ENCODE measurements around the gene PARK7.

The PARK7 gene

DNA sequence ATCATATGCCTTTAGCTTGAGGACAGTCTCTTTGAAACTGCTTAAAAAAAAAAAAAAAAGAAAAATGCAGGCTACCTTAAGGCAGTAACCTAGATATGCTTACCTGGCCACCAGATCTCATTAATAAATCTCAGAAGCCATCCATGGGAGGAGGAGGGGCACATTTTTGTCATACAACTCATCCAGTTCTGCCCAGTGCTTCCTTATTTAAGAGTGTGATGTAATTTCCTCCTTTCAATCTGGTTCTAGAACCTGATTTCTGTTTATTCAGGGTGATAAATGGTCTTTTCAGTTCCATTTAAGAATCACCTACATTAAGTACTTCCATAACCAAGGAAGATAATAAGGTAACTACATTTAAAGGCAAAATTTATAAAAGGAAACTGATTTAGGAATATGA lies 58.5 kb downstream of the PARK7 start:
- H3K9ac ChIP-seq (ENCODE audit: low read depth, low read length, poor library complexity): no peak overlapping the region
- H3K23ac ChIP-seq (ENCODE audit: low read depth, low read length, poor library complexity): no peak overlapping the region
- H2BK5ac ChIP-seq (ENCODE audit: low read length): no peak overlapping the region
- H3K79me1 ChIP-seq (ENCODE audit: low read depth, low read length): no peaks in the 10 kb centered on the region
- H2AFZ ChIP-seq (ENCODE audit: low read length): no peak overlapping the region
- no peak overlapping the region for H3K4me2 ChIP-seq (ENCODE audit: insufficient read depth, low read length, poor library complexity, severe bottlenecking)
- H2BK15ac ChIP-seq (ENCODE audit: low read length): no peak overlapping the region
- H2BK120ac ChIP-seq (ENCODE audit: low read depth, low read length): no peak overlapping the region
- H2AK5ac ChIP-seq (ENCODE audit: low read depth, low read length): no peak overlapping the region
- no peaks in the 10 kb centered on the region for H3K9me3 ChIP-seq (replicated peaks in 1 of 2; ENCODE audit: control insufficient read depth in 2 of 2, insufficient read depth in 1 of 2, low read depth in 1 of 2, low read length in 2 of 2)
- no peaks in the 10 kb centered on the region for H3K27me3 ChIP-seq (ENCODE audit: control insufficient read depth in 3 of 3, insufficient read depth in 3 of 3, low read depth in 1 of 3, low read length in 3 of 3)
- DNase-seq (ENCODE audit: low spot score): no peak
- no peak overlapping the region for H2BK12ac ChIP-seq (ENCODE audit: low read length)
- H3K27ac ChIP-seq (replicated peaks; ENCODE audit: low read length): peak overlapping the region; percentile 33
- H4K8ac ChIP-seq (ENCODE audit: low read depth, low read length): no peak overlapping the region
- H3K4me1 ChIP-seq (ENCODE audit: control insufficient read depth in 2 of 2, insufficient read depth in 1 of 2, low read depth in 1 of 2, low read length in 2 of 2): peaks cover 19 to 47% of the 10 kb centered on the region in 2 donors
- no peak overlapping the region for H3K4me3 ChIP-seq (ENCODE audit: low read length in 2 of 2)
- no peak overlapping the region for H3K4ac ChIP-seq (ENCODE audit: low read length)
- H4K91ac ChIP-seq (ENCODE audit: low read depth, low read length, poor library complexity): no peak overlapping the region
- H3K36me3 ChIP-seq (replicated peaks in 1 of 2; ENCODE audit: control insufficient read depth in 2 of 2, insufficient read depth in 2 of 2, low read length in 2 of 2): no peaks in the 10 kb centered on the region
- no peak overlapping the region for H3K18ac ChIP-seq (ENCODE audit: low read length)
- H3K14ac ChIP-seq (ENCODE audit: low read length): no peak overlapping the region

DNA sequence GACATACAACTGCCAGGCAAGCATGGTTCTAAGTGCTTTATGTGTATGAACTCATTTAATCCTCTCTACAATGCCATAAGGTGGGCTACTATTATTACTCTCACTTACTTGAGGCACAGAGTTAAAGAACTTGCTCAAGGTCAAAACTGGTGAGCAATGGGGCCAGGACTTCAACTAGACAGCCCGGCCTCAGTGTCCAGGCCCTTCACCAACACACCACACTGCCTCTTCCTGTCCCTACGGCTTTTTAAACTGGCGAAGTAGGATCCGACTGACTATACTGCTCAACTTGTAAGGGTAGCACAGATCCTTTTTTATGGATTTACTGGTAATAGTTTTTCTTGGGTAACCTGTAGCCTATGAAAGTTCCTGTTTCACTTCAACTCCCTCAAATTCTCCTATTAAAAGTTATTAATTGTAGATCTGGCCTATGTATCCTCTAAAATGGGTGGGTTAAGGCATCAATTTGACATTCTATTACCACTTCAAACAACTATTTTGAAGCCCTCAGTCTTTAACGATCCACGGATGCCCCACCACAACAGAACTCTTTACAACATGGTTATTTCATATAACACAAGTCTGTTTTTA lies 60.3 kb downstream of the PARK7 start:
- H2BK15ac ChIP-seq (ENCODE audit: low read length): no peak overlapping the region
- H3K27ac ChIP-seq (replicated peaks; ENCODE audit: low read length): no peak overlapping the region
- no peak overlapping the region for H2BK12ac ChIP-seq (ENCODE audit: low read length)
- H3K4me3 ChIP-seq (ENCODE audit: low read length in 2 of 2): no peak overlapping the region
- no peak overlapping the region for H4K91ac ChIP-seq (ENCODE audit: low read depth, low read length, poor library complexity)
- no peak overlapping the region for H3K23ac ChIP-seq (ENCODE audit: low read depth, low read length, poor library complexity)
- no peak overlapping the region for H3K9ac ChIP-seq (ENCODE audit: low read depth, low read length, poor library complexity)
- DNase-seq (ENCODE audit: low spot score): no peak
- no peaks in the 10 kb centered on the region for H3K9me3 ChIP-seq (replicated peaks in 1 of 2; ENCODE audit: control insufficient read depth in 2 of 2, insufficient read depth in 1 of 2, low read depth in 1 of 2, low read length in 2 of 2)
- no peak overlapping the region for H2AFZ ChIP-seq (ENCODE audit: low read length)
- peaks cover 0 to under 1% (median 0%) of the 10 kb centered on the region in 3 experiments for H3K27me3 ChIP-seq (ENCODE audit: control insufficient read depth in 3 of 3, insufficient read depth in 3 of 3, low read depth in 1 of 3, low read length in 3 of 3)
- H3K36me3 ChIP-seq (replicated peaks in 1 of 2; ENCODE audit: control insufficient read depth in 2 of 2, insufficient read depth in 2 of 2, low read length in 2 of 2): no peaks in the 10 kb centered on the region
- H3K4me1 ChIP-seq (ENCODE audit: control insufficient read depth in 2 of 2, insufficient read depth in 1 of 2, low read depth in 1 of 2, low read length in 2 of 2): peaks cover 12 to 31% of the 10 kb centered on the region in 2 donors
- no peak overlapping the region for H3K14ac ChIP-seq (ENCODE audit: low read length)
- H2BK120ac ChIP-seq (ENCODE audit: low read depth, low read length): no peak overlapping the region
- H3K79me1 ChIP-seq (ENCODE audit: low read depth, low read length): no peaks in the 10 kb centered on the region
- no peak overlapping the region for H2AK5ac ChIP-seq (ENCODE audit: low read depth, low read length)
- WGBS, 2 donors (ENCODE audit: extremely low coverage in 2 of 2, insufficient read length in 2 of 2, insufficient replicate concordance in 1 of 2): no CpG with 5 or more reads among the region's 6 CpGs
- H3K4me2 ChIP-seq (ENCODE audit: insufficient read depth, low read length, poor library complexity, severe bottlenecking): no peak overlapping the region
- H3K18ac ChIP-seq (ENCODE audit: low read length): no peak overlapping the region
- H2BK5ac ChIP-seq (ENCODE audit: low read length): no peak overlapping the region
- no peak overlapping the region for H3K4ac ChIP-seq (ENCODE audit: low read length)
- no peak overlapping the region for H4K8ac ChIP-seq (ENCODE audit: low read depth, low read length)

DNA sequence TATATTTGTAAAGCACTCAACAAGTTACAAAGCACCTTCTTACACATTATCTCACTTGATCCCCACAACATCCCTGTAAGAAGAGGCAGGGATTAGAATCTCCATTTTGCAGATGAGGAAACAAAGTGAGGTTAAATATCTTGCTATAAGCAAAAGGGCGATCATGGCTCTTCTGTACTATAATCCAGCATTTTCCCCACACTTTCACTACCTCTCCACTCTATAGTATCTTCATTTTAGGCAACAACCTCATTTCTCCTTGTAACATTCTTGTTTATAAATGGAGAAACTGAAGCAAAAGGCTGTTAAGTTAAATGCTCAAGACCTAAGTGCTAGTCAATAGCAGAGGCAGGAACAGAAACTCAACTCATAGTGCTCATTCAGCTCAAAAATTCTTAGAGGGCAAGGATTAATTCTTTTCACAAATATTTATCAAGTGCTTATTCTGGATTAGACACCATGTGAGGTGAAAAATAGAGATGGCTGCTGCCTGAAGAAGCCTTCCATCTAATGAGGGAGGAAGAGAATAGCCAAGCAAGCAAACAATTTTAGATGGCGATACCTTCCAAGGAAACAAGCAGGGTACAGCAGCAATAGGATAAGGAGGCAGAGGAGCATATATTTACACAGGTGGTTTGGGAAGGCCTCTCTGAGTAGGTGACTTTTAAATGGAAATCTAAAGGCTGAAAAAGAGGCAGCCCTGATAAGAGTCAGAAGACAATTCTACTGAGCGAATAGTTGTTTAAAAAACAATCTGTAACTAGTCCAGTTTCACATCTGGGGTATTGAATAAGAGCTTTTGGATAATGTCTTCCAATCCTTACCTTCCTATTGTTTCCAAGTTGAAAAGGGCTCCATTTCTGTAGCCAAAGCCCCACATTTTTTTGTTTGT lies 61.1 kb downstream of the PARK7 start:
- no peak overlapping the region for H2AFZ ChIP-seq (ENCODE audit: low read length)
- no peak overlapping the region for H3K4me3 ChIP-seq (ENCODE audit: low read length in 2 of 2)
- no CpG with 5 or more reads among the region's 3 CpGs for WGBS, 2 donors (ENCODE audit: extremely low coverage in 2 of 2, insufficient read length in 2 of 2, insufficient replicate concordance in 1 of 2)
- no peak overlapping the region for H2AK5ac ChIP-seq (ENCODE audit: low read depth, low read length)
- H3K4me2 ChIP-seq (ENCODE audit: insufficient read depth, low read length, poor library complexity, severe bottlenecking): peak overlapping the region; percentile 19
- no peak overlapping the region for H3K4ac ChIP-seq (ENCODE audit: low read length)
- no peak overlapping the region for H4K91ac ChIP-seq (ENCODE audit: low read depth, low read length, poor library complexity)
- H3K23ac ChIP-seq (ENCODE audit: low read depth, low read length, poor library complexity): no peak overlapping the region
- H3K9me3 ChIP-seq (replicated peaks in 1 of 2; ENCODE audit: control insufficient read depth in 2 of 2, insufficient read depth in 1 of 2, low read depth in 1 of 2, low read length in 2 of 2): no peaks in the 10 kb centered on the region
- no peak overlapping the region for H3K18ac ChIP-seq (ENCODE audit: low read length)
- no peak overlapping the region for H2BK15ac ChIP-seq (ENCODE audit: low read length)
- H3K27me3 ChIP-seq (ENCODE audit: control insufficient read depth in 3 of 3, insufficient read depth in 3 of 3, low read depth in 1 of 3, low read length in 3 of 3): peaks cover 0 to 3% (median 0%) of the 10 kb centered on the region in 3 experiments
- no peak overlapping the region for H3K27ac ChIP-seq (replicated peaks; ENCODE audit: low read length)
- H2BK5ac ChIP-seq (ENCODE audit: low read length): no peak overlapping the region
- peaks cover 18 to 34% of the 10 kb centered on the region in 2 donors for H3K4me1 ChIP-seq (ENCODE audit: control insufficient read depth in 2 of 2, insufficient read depth in 1 of 2, low read depth in 1 of 2, low read length in 2 of 2)
- H2BK120ac ChIP-seq (ENCODE audit: low read depth, low read length): no peak overlapping the region
- DNase-seq (ENCODE audit: low spot score): no peak
- no peak overlapping the region for H3K14ac ChIP-seq (ENCODE audit: low read length)
- H2BK12ac ChIP-seq (ENCODE audit: low read length): no peak overlapping the region
- no peak overlapping the region for H3K9ac ChIP-seq (ENCODE audit: low read depth, low read length, poor library complexity)
- H3K36me3 ChIP-seq (replicated peaks in 1 of 2; ENCODE audit: control insufficient read depth in 2 of 2, insufficient read depth in 2 of 2, low read length in 2 of 2): no peaks in the 10 kb centered on the region
- no peak overlapping the region for H4K8ac ChIP-seq (ENCODE audit: low read depth, low read length)
- no peaks in the 10 kb centered on the region for H3K79me1 ChIP-seq (ENCODE audit: low read depth, low read length)

DNA sequence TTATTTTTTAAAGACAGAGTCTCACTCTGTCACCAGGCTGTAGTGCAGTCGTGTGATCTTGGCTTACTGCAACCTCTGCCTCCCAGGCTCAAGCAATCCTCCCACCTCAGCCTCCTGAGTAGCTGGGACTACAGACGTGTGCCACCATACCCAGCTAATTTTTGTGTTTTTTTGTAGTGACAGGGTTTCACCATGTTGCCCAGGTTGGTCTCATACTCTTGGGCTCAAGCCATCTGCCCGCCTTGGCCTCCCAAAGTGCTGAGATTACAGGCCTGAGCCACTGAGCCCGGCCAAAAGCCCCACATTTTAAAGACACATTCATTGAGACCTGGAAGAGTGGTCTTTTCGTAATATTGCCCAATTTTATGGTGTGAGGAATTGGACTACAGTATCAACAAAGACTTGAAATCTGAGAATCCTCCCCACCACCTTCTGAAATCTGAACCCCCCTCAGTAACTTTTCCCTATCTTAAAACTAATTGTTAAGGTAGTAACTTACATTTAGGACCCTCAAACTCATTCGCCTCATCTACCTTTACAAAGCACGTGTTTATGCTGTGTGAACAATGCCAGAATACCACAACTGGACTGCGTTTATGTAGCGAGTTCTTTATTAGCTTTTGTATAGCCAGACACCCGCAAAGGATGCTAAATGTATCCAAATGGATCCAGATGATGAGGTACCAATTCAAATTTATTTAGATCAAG lies 61.9 kb downstream of the PARK7 start:
- Histone ChIP-seq H4K8ac (ENCODE audit: low read depth, low read length) (no peak overlapping the region), H2BK15ac (ENCODE audit: low read length) (no peak overlapping the region), H3K4ac (ENCODE audit: low read length) (no peak overlapping the region), H3K9me3 (replicated peaks in 1 of 2; ENCODE audit: control insufficient read depth in 2 of 2, insufficient read depth in 1 of 2, low read depth in 1 of 2, low read length in 2 of 2) (no peaks in the 10 kb centered on the region), H3K27me3 (ENCODE audit: control insufficient read depth in 3 of 3, insufficient read depth in 3 of 3, low read depth in 1 of 3, low read length in 3 of 3) (peaks cover 0 to 3% (median 0%) of the 10 kb centered on the region in 3 experiments), H2BK12ac (ENCODE audit: low read length) (no peak overlapping the region), H3K4me3 (ENCODE audit: low read length in 2 of 2) (no peak overlapping the region), H3K4me1 (ENCODE audit: control insufficient read depth in 2 of 2, insufficient read depth in 1 of 2, low read depth in 1 of 2, low read length in 2 of 2) (peaks cover 22 to 33% of the 10 kb centered on the region in 2 donors), H2BK5ac (ENCODE audit: low read length) (no peak overlapping the region), H3K27ac (replicated peaks; ENCODE audit: low read length) (no peak overlapping the region), H3K36me3 (replicated peaks in 1 of 2; ENCODE audit: control insufficient read depth in 2 of 2, insufficient read depth in 2 of 2, low read length in 2 of 2) (no peaks in the 10 kb centered on the region), H3K14ac (ENCODE audit: low read length) (no peak overlapping the region), H3K4me2 (ENCODE audit: insufficient read depth, low read length, poor library complexity, severe bottlenecking) (peak overlapping the region; percentile 19), H2AK5ac (ENCODE audit: low read depth, low read length) (no peak overlapping the region), H3K79me1 (ENCODE audit: low read depth, low read length) (no peaks in the 10 kb centered on the region), H4K91ac (ENCODE audit: low read depth, low read length, poor library complexity) (no peak overlapping the region), H3K9ac (ENCODE audit: low read depth, low read length, poor library complexity) (no peak overlapping the region), H3K23ac (ENCODE audit: low read depth, low read length, poor library complexity) (no peak overlapping the region), H2BK120ac (ENCODE audit: low read depth, low read length) (no peak overlapping the region), H3K18ac (ENCODE audit: low read length) (no peak overlapping the region), H2AFZ (ENCODE audit: low read length) (no peak overlapping the region)
- no peak for DNase-seq (ENCODE audit: low spot score)
- WGBS, 2 donors (ENCODE audit: extremely low coverage in 2 of 2, insufficient read length in 2 of 2, insufficient replicate concordance in 1 of 2): no CpG with 5 or more reads among the region's 10 CpGs
